Activated CD8-positive, alpha-beta memory T cell treated with anti-CD3 and anti-CD28 coated beads for 48 hours (primary cell): ENCODE data around the gene SLC8A1.

Experiments used
- DNase-seq, 3 experiments: peaks; one replicate each; pipeline ENCODE4 v3.0.0-alpha.2; 2020; ENCODE audit warnings: low read depth in 2 of 3, low spot score in 2 of 3

The SLC8A1 gene

DNA sequence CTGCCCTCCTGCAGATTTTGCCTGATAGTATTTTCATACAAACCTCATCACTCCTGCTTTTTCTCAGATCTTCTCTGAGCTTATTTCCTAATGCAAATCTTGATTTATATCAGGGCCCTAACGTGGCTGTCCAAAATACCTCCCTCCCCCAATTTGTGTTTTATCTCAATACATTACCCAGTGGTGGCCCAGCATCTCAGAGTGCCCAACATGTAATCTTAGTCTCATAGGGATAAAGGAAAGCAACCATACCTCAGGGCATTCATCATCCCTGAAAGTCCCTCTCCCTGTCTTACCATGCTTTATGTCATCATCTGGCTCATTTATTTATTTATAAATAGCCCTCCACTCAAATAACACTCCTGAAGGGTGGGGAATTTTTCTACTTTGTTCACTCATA is 135.3 kb downstream of the SLC8A1 start:
- DNase-seq: no peak

DNA sequence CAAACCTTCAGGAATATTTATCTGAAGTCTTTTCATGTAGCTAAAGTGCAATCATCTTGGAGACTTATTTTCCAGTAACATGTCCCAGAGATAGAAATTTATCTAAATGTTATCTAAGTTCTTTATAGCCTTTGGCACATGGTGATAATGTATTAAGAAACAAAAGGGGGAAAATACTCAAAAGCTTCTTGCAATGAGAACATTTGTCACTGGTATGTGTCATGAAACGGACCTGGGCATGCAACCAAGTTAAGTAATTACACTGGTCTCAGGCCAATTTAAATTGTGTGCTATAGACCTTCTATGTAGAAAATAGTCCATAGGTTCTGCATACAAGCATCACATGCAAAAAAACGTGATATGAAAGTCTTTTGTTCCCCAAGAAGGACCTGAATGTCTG is 136.2 kb downstream of the SLC8A1 start:
- no peak for DNase-seq

DNA sequence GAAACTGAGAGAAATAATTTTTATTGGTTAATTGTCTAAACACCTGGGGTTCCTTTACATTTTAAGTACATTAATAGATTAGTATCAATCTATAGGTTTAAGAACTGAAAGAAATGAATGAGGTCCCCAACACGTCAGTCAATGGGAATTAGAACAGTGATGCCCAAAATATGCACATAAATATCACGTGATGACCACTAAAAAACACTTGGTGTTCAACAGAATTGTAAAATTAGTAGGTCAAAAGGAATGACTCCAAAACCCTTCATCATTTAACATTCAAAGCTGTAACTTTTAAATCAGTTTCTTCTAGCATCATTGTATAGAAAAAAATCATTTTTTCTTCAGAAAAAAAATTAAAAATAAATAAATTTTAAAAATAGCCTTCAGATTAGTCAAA is 140.9 kb downstream of the SLC8A1 start:
- no peak for DNase-seq

DNA sequence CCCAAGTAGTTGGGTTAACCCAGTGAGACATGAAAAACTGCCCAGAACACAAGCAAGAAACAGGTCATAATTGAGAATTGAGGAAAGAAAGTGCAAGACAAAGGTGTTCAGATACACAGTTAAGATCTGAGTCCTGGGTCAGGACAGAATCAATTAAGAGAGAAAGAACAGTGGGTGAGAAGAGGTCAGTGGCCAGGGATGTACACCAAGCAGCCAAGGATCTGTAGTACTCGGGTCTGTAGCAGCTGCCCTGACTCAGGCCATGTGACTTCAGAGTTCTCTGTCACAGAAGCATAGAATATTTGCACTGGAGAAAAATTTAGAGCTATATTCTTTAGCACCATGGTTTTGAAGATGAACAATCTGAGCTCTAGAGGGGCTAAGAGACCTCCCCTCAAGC is 141.6 kb downstream of the SLC8A1 start:
- no peak for DNase-seq

- DNase-seq: no peak
Measured at GRCh38 chr2:40304340-40304739, 147.6 kb downstream of the SLC8A1 start.

DNA sequence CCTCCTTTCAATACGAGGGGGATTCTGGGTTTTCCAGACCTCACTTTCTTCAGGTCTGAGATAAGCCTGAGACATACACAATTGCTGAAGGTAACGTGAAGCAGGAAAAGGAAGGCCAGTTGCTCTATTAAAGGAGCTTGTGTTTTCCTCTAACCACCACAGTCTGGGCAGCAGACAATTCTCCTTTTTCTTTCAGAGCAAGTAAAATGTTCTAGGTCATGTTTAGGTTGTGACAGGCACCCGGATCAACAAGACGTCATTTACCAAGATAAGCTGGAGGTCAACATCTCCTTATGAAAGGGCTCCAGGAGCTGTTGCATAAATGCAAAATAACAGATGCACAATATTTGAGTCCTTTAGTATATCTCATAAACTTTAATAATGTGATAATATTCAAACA is 148.1 kb downstream of the SLC8A1 start:
- no peak for DNase-seq

- DNase-seq: no peak
Measured at GRCh38 chr2:40302751-40303325, 149.1 kb downstream of the SLC8A1 start.

DNA sequence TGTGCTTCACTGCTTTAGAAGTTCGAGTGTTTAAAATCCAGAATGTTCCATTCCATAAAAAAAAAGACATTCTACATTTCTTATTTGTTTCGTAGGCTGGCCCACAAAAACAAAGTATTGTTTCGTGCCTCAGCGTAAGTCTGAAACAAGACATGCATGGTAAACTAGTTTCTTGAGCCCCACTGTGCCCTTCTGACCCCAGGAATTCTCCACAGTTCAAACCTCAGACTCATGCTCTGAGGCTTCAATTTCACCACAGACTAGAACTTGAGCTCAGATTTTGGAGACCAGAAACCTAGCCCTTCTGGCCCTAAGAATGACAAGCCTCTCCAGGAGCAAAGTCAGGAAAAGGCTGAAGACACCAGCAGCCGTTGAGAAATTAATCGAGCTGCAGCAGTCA is 151.5 kb downstream of the SLC8A1 start:
- no peak for DNase-seq

- DNase-seq: no peak
Measured at GRCh38 chr2:40299781-40300180, 152.1 kb downstream of the SLC8A1 start.

DNA sequence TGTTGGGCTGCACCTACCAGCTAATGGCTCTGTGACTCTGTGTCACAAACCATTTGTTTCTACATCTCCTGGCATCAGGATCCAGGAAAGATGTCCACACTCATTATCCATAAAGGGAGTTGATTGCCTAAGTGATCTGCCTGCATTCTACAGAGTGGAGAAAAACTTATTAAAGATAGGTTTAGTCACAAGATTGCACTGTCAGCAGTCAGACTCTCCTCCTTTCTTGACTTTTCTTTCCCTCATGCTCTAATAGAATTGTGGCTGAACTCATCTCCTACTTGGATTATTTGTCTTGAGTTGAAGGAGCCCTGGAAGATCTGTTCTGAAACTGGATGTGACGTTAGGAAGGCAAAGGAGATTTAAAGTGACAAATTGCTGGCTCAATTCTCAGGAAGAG is 152.7 kb downstream of the SLC8A1 start:
- DNase-seq: no peak

GRCh38 chr2:40298026-40298425 is 153.9 kb downstream of the SLC8A1 start:
- DNase-seq: no peak

DNA sequence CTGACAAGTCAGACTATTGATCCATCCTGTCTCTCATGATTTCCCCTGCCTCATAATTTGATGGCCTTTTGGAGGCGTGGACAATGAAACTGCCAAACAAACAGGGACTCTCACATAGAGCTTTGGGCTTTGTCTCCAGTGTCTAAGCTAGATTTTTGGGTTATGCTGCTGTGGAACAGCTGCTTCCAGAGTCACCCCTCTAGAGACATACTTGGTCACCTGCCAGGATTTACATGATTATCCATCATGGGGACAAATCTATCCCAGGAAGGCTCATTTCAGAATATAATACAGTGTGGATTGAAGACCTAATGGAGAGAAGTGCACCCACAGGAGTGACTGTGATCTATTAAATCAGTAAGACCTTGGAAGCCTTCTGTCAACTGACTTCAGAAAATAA is 159.6 kb downstream of the SLC8A1 start:
- no peak for DNase-seq

- DNase-seq: no peak
Measured at GRCh38 chr2:40289771-40290404, 162.0 kb downstream of the SLC8A1 start.

- no peak for DNase-seq
Measured at GRCh38 chr2:40287773-40288172, 164.1 kb downstream of the SLC8A1 start.

DNA sequence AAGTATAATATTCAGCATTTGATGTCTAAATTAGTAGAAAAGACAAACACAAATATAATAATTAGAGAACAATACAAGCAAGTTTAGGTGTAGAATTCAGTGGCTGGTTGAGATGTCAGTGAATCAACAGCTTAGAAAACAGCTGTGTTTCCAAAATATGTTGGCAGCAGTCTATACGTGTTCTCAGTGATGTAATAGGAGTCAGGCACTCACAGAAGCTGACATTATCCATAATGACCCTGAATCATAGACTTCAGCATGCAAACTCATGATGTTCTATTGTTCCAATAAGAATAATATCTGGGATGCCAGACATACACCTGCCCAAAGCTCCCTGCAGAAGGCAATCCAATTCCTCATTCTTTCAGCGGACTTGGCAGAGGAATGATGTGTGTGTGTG is 164.7 kb downstream of the SLC8A1 start:
- DNase-seq: no peak

- DNase-seq: no peak
Measured at GRCh38 chr2:40286721-40287120, 165.2 kb downstream of the SLC8A1 start.

- DNase-seq: no peak
Measured at GRCh38 chr2:40285391-40285790, 166.5 kb downstream of the SLC8A1 start.

- no peak for DNase-seq
Measured at GRCh38 chr2:40284797-40285196, 167.1 kb downstream of the SLC8A1 start.

DNA sequence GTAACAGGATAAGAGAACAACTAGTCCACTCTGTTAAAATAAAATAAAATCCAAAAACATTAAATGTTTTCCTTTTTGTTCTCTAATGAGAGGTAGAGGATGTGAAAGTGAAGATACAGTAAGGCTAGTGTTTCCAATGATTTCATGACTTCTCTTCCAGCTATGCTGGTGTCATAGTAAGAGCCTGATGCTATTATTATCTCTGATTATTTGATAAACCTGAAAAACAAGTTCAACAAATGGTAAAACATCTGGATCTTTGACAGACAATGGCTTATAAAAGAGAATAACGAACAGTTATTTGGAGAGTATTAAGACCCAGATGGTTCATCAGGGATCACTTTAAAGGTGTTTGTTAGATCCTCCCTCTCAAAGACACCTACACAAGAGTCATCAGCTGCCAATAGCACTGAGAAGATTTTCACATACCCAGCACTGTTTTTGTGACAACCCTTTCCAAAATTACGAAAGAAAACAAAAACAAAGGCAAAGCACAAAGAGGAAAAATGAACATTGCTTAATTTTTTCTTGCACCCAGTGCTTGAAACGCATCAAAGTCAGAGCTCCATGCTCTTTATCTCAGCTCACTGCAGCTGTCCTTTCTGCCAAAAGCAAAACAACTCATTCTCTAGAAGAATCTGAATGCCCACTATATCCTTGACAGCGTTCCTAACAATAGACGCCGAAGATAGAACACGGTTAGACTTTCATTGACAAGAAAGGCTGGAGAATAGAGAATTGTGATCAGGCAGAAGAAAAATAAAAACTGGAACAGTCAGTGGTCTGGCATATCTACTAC is 168.6 kb downstream of the SLC8A1 start:
- DNase-seq: no peak

DNA sequence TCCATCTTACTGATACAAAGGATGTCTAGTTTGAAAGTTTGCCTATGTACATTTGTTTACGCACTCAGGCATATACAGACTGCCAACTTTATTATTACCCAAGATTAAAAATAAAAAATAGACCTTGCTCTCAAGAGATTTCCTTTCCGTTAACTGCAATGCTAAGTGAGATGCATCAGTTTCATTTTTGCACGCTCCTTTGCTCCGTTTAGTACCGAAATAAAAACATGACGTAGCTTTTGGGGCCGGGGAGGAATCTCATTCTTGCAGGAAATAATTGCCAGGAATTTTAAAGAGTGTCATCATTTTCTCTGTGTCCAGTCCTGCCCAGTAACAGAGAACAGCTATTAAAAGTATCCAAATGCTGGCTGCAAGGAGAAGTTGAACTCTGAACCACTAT is 169.5 kb downstream of the SLC8A1 start:
- no peak for DNase-seq

GRCh38 chr2:40281021-40281940 is 170.6 kb downstream of the SLC8A1 start:
- no peak for DNase-seq

DNA sequence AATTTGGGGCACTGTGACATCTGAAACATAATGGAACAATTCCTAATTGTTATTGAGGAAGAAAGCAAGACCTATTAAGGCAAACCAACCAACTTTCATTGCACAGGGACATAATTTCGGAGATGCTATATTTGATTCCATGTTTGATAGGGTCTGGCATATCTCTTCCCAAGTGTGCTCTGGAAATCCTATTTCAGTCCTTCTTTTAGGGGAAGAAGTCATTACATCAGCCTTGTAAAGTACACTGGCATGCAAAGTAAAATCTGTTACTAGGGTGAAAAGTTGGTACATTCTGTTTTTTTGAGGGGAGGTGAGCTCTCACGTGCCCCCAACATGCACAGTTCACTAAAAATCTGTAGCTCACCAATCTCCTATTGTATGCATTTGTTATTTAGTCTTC is 172.4 kb downstream of the SLC8A1 start:
- DNase-seq: no peak
